ENCODE data around the gene GLIS2. TPM values are rescaled to one million over a fixed set of nuclear protein-coding genes. Genes with fewer than 3 reads are reported as not detected.

The GLIS2 gene
- total RNA-seq, 1 donor from 2014 or later: 31.4 TPM

DNA sequence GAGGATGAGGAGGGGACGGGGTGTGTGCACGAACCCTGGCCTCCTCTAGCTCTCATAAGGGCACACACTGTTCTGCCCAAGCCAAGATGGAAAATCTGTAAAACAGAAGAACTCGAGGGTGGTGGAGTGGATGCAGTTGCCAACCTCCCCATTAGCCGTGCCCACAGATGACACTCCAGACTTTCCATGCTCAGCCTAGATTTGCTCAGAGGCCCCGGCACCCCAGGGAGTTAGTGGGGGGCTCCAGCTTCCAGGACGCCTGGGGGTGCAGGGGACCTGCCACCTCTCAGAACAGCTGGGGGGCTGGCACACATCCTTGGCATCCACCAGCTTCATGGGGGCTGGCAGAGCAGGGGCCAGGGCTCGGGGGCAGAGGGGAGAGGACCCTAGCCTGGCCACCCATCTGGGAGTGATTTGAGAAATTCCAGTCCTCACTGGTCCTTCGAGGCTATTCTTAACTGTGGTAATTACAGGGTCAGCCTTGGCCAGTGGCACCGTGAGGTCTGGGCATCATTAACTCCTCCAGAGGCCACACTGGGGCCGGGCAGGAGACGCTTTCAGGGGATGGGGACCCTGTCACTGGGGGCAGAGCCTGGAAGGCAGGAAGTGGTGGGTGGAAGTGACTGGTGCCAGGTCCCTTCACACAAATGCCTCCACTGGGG, 70.1 kb downstream of the GLIS2 start:
- intact Hi-C loops (cut with DNase I): no loop called here
- DNase-seq (ENCODE audit: low spot score): no peak

DNA sequence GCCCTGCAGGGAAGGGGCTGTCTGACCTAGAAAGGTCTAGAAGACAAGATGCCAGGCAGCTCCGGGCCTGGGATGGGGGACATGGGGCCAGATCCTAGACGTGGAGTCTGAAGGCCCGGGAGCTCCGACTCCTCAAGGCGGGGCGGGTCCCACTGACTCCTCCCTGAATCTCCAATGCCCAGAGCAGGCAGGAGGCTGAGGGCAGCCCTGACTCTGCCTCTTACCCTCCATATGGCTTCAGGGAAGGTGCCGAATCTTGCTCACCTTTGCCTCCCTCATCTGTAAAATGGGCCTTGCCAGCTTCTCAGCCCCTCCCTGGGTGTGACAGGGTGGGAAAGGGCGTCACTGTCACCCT, 70.6 kb downstream of the GLIS2 start:
- DNase-seq (ENCODE audit: low spot score): no peak
- intact Hi-C loops (cut with DNase I): no loop called here

DNA sequence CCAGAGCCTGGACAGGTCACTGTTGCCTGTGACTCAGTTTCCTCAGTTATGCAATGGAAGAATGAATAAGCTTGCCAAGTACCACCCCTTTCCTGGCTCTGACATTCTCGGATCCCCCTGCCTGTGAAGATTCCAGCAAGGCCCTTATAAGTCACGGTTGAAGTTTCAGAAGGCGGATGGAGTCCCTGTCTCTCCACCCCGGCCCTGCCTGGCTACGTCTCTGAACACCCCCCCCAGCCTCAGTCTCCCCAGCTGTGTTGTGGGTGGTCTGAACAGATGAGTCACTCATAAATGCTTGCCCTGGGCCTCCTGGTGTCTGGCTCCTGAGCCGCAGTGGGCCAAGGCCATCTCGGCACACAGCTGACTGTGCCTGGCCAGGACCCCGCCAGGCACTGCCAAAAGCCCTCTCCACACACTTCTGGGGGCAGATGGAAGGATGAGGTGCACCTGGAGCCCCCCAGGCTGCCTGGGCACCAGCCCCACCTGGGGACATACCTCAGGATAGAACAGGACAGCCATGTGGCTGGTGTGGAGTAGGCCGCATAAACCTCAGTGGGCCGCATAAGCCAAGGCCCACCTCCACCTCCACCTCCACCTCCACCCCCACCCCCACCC, 71.2 kb downstream of the GLIS2 start:
- intact Hi-C loops (cut with DNase I): no loop called here
- no peak for DNase-seq (ENCODE audit: low spot score)

DNA sequence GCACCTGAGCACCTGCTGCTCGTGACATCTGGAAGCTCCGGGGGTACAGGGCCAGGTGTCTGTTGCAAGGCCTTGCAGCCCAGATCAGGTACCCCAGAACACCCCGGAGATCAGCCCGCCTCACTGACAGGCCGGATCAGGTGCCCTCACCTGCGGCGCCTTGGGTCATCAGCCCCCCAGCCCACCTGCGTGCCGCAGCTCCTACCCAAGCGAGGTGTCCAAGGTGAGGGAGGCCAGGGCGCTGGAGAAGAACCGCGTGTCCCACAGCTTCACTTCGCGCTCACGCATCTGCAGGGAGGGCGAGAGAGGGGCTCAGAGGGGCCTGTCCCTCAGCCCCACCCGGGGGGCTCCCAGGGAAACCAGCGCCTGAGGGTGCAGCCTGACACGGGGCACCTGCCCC, 71.9 kb downstream of the GLIS2 start:
- DNase-seq (ENCODE audit: low spot score): no peak
- intact Hi-C loops (cut with DNase I): no loop called here

DNA sequence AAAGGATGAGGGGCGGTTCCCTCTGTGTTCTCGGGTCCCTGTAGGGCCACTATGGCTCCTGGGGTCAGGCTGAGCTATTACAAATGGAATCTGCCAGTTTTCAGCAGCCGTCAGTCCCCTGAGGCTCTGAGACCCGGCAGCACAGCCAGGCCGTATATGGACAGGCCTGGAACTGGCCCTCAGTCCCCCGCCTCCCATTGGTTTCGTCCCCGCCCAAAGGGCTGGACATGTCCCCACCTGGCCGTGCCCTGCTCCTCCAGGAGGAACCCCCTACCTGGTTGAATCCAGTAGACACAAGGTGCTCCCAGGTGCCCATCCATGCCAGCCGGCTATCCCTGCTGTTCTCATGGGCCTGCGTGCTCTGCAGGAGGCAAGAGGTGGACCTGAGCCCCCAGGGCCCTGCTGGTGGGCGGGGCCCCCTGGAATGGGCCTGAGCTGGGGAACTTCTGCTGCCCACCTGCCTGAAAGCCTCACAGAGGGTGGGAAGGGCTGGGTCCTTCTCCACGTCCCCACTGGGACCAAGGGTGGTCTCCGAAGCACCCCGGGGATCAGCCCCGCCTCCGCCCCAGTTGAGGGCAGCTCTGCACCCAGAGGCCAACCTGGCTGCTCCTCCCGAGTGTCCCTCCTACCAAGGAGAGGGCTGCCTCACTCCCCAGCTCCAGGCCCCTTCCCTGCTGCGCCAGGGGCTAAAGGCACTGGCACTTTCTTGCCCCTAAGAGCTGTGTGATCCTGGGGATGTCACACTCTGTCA, 72.6 kb downstream of the GLIS2 start:
- no peak for DNase-seq (ENCODE audit: low spot score)
- intact Hi-C loops (cut with DNase I): no loop called here

Other genes with a start within 250 kb of the GLIS2 start
- 44.0 TPM for gene ADCY9, start 199.6 kb upstream of the GLIS2 start, total RNA-seq
- 400 TPM for gene SRL, start 74.0 kb upstream of the GLIS2 start, total RNA-seq
- gene TFAP4, start 43.0 kb upstream of the GLIS2 start, total RNA-seq: 1.4 TPM
- 43.3 TPM for gene PAM16, start 35.3 kb downstream of the GLIS2 start, total RNA-seq
- 6.3 TPM for gene VASN, start 55.8 kb downstream of the GLIS2 start, total RNA-seq
- 11.9 TPM for gene CORO7, start 100.5 kb downstream of the GLIS2 start, total RNA-seq
- 50.7 TPM for gene DNAJA3, start 109.8 kb downstream of the GLIS2 start, total RNA-seq
- gene NMRAL1, start 158.6 kb downstream of the GLIS2 start, total RNA-seq: 7.3 TPM
- 69.1 TPM for gene HMOX2, start 160.3 kb downstream of the GLIS2 start, total RNA-seq
- gene CDIP1, start 222.7 kb downstream of the GLIS2 start, total RNA-seq: 42.1 TPM
- gene C16orf96, start 240.3 kb downstream of the GLIS2 start, total RNA-seq: 0.11 TPM

Data from cardiac septum (tissue), 1 donor.